ENCODE data around the gene LGALS3BP. TPM values are rescaled to one million over a fixed set of nuclear protein-coding genes. Genes with fewer than 3 reads are reported as not detected.

The LGALS3BP gene
- total and polyA plus RNA-seq, 2 of the 4 experiments (the other 2 are of a cell fraction): 33.7 to 273 TPM

DNA sequence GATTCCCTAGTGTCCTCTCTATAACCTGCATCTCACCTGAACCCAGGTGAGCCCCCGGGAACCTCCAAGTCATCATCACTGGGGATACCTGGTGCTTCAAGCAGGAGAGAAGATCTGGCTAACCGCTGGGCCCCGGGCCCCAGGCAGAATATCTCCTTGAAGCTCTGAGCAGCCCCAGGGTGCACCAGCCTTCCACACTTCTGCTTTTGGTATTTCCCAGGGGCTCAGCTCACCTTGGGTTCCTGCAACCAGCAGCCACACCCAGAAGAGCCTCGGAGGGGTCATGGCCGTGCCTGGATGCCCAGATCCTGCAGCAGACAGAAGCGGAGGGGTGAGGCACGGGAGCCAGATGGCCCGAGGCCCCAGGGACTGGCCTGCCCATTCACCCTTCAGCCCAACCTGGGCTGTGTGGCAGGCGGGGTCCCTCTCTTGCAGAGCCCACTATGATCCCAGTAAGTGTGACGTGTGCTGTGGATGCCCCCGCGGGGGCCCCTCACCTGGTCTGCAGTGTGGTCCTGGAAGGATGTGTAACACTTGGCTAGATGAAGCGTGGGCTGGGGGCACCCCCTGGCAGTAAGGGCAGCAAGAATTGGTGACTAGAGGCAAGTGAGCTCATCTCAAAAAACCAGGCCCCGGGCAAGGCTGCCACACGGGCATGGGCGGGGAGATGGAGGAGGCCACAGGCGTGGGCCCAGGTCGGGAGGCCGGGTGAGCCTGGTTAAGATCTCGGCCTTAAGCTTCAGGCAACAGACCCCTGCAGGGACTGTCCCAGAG lies 2.6 kb downstream of the LGALS3BP start:
- POLR2A ChIA-PET (ENCODE audit: unreplicated experiment): no interaction called here
- H3K4ac ChIP-seq (ENCODE audit: low read depth, low read length): no peak overlapping the region
- no peak overlapping the region for H2BK120ac ChIP-seq (ENCODE audit: low read depth, low read length)
- no peaks in the 10 kb centered on the region for H3K9me3 ChIP-seq (ENCODE audit: control insufficient read depth, insufficient read depth, low read length)
- H3K23ac ChIP-seq (ENCODE audit: low read depth, low read length): no peak overlapping the region
- no peaks in the 10 kb centered on the region for H4K20me1 ChIP-seq (ENCODE audit: insufficient read depth, low read length)
- H3K4me1 ChIP-seq (ENCODE audit: control insufficient read depth, insufficient read depth, low read length): peaks cover 31% of the 10 kb centered on the region
- no peak overlapping the region for H4K5ac ChIP-seq (ENCODE audit: low read depth, low read length)
- no peak overlapping the region for H3K4me3 ChIP-seq (ENCODE audit: insufficient read depth, low read depth, low read length)
- no peak for ATAC-seq (ENCODE audit: low read depth)
- BruUV-seq (replicated peaks): no TSS peak
- no peak for DNase-seq
- TF ChIP-seq RAD21 (IDR thresholded peaks at IDR 0.05; ENCODE audit: low read length): no peak
- TF ChIP-seq, protein P1, sequence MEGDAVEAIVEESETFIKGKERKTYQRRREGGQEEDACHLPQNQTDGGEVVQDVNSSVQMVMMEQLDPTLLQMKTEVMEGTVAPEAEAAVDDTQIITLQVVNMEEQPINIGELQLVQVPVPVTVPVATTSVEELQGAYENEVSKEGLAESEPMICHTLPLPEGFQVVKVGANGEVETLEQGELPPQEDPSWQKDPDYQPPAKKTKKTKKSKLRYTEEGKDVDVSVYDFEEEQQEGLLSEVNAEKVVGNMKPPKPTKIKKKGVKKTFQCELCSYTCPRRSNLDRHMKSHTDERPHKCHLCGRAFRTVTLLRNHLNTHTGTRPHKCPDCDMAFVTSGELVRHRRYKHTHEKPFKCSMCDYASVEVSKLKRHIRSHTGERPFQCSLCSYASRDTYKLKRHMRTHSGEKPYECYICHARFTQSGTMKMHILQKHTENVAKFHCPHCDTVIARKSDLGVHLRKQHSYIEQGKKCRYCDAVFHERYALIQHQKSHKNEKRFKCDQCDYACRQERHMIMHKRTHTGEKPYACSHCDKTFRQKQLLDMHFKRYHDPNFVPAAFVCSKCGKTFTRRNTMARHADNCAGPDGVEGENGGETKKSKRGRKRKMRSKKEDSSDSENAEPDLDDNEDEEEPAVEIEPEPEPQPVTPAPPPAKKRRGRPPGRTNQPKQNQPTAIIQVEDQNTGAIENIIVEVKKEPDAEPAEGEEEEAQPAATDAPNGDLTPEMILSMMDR (conservative IDR thresholded peaks at IDR 0.05; ENCODE audit: low read depth, low read length): no peak
- no peak for TF ChIP-seq MAZ (IDR thresholded peaks at IDR 0.05; ENCODE audit: borderline replicate concordance, low read depth, low read length)
- TF ChIP-seq POLR2A (IDR thresholded peaks at IDR 0.05; ENCODE audit: low read depth, low read length): no peak
- TF ChIP-seq, protein P2, sequence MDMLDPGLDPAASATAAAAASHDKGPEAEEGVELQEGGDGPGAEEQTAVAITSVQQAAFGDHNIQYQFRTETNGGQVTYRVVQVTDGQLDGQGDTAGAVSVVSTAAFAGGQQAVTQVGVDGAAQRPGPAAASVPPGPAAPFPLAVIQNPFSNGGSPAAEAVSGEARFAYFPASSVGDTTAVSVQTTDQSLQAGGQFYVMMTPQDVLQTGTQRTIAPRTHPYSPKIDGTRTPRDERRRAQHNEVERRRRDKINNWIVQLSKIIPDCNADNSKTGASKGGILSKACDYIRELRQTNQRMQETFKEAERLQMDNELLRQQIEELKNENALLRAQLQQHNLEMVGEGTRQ (IDR thresholded peaks at IDR 0.05; ENCODE audit: low read depth, low read length): no peak
- no peak for TF ChIP-seq FOS (IDR thresholded peaks at IDR 0.05; ENCODE audit: low read depth, low read length)
- TF ChIP-seq RFX5 (IDR thresholded peaks at IDR 0.05; ENCODE audit: low read depth, low read length): no peak
- TF ChIP-seq MAFK (IDR thresholded peaks at IDR 0.05; ENCODE audit: low read depth, low read length): no peak
- TF ChIP-seq, protein P3, sequence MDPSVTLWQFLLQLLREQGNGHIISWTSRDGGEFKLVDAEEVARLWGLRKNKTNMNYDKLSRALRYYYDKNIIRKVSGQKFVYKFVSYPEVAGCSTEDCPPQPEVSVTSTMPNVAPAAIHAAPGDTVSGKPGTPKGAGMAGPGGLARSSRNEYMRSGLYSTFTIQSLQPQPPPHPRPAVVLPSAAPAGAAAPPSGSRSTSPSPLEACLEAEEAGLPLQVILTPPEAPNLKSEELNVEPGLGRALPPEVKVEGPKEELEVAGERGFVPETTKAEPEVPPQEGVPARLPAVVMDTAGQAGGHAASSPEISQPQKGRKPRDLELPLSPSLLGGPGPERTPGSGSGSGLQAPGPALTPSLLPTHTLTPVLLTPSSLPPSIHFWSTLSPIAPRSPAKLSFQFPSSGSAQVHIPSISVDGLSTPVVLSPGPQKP (IDR thresholded peaks at IDR 0.05; ENCODE audit: borderline replicate concordance, low read depth, low read length): no peak
- no peak for TF ChIP-seq BHLHE40 (IDR thresholded peaks at IDR 0.05; ENCODE audit: low read depth, low read length)
- no peak for TF ChIP-seq RCOR1 (IDR thresholded peaks at IDR 0.05; ENCODE audit: insufficient replicate concordance, low read length)
- TF ChIP-seq CHD1 (IDR thresholded peaks at IDR 0.05; ENCODE audit: low read depth, low read length): no peak
- TF ChIP-seq SMC3 (IDR thresholded peaks at IDR 0.05; ENCODE audit: low read depth, low read length): no peak
- no peak for TF ChIP-seq CEBPB (IDR thresholded peaks at IDR 0.05; ENCODE audit: low read depth, low read length)
- no peak for TF ChIP-seq NFE2L2 (IDR thresholded peaks at IDR 0.05; ENCODE audit: low read depth, low read length)
- TF ChIP-seq MXI1 (IDR thresholded peaks at IDR 0.05; ENCODE audit: borderline replicate concordance, low read depth, low read length): no peak
- H3K27me3 ChIP-seq (ENCODE audit: control insufficient read depth, insufficient read depth, low read length): no peaks in the 10 kb centered on the region
- in situ Hi-C loops (cut with MboI; ENCODE audit: low sequenced_read_pairs) (no loop called here), dilution Hi-C loops (cut with HindIII; ENCODE audit: low sequenced_read_pairs, unreplicated experiment) (no loop called here), intact Hi-C loops (cut with micrococcal nuclease) (no loop called here)
- H2BK15ac ChIP-seq (ENCODE audit: low read depth, low read length): no peak overlapping the region
- no peak overlapping the region for H2BK5ac ChIP-seq (ENCODE audit: low read depth, low read length, poor library complexity, severe bottlenecking)
- no peak overlapping the region for H4K8ac ChIP-seq (ENCODE audit: low read depth in 2 of 2, low read length in 2 of 2)
- H2BK20ac ChIP-seq (ENCODE audit: low read depth, low read length): no peak overlapping the region
- H3K4me2 ChIP-seq (ENCODE audit: low read depth, low read length): no peak overlapping the region
- H4K91ac ChIP-seq (ENCODE audit: insufficient read depth, low read depth, low read length): no peak overlapping the region
- peaks cover 4 to 47% of the 10 kb centered on the region in 2 experiments; a peak in 2 of 4 replicates for H3K79me1 ChIP-seq (ENCODE audit: low read depth in 1 of 2, low read length in 2 of 2)
- H3K9ac ChIP-seq (ENCODE audit: low read depth, low read length): no peak overlapping the region
- 85% methylated on average over 6 of the region's 20 CpGs; no CpG with 5 or more reads in 1 of the 2 experiments for WGBS, 2 experiments (ENCODE audit: extremely low coverage in 2 of 2, insufficient read length in 1 of 2)
- CTCF ChIA-PET: no interaction called here
- H3K56ac ChIP-seq (ENCODE audit: extremely low read depth, insufficient read depth, low read length): no peak overlapping the region
- H2AK5ac ChIP-seq (ENCODE audit: low read depth, low read length): no peak overlapping the region
- H2AFZ ChIP-seq (replicated peaks; ENCODE audit: low read length, poor library complexity): no peak overlapping the region
- no peak overlapping the region for H3K18ac ChIP-seq (ENCODE audit: low read depth, low read length)
- peaks cover 5% of the 10 kb centered on the region; the same call in 1 of the 2 replicates for H3K36me3 ChIP-seq (ENCODE audit: control insufficient read depth, insufficient read depth, low read length)
- H3K27ac ChIP-seq (ENCODE audit: insufficient read depth, low read length): no peak overlapping the region
- H3K9me1 ChIP-seq (ENCODE audit: insufficient read depth, low read length): peaks cover 18% of the 10 kb centered on the region
- H3K14ac ChIP-seq (replicated peaks; ENCODE audit: low read depth, low read length): no peak overlapping the region
- H2AK9ac ChIP-seq (replicated peaks; ENCODE audit: low read depth, low read length, poor library complexity): peak overlapping the region; percentile 62
